Activated naive CD4-positive, alpha-beta T cell treated with anti-CD3 and anti-CD28 coated beads, Interleukin-2, amount 50 U/mL, for 24 hours (primary cell): ENCODE measurements around the gene KCNMA1.

Experiments used
- H3K27ac Mint-ChIP-seq: one replicate; pipeline ENCODE4 v1.8.0; 2021; ENCODE audit warnings: mild to moderate bottlenecking, mixed read lengths
- H3K27me3 Mint-ChIP-seq: one replicate; pipeline ENCODE4 v1.8.0; 2021; ENCODE audit warnings: mixed read lengths
- H3K36me3 Mint-ChIP-seq: one replicate; pipeline ENCODE4 v1.8.0; 2021; ENCODE audit warnings: mixed read lengths
- H3K4me1 Mint-ChIP-seq: one replicate; pipeline ENCODE4 v1.8.0; 2021; ENCODE audit warnings: mixed read lengths
- H3K4me3 Mint-ChIP-seq: one replicate; pipeline ENCODE4 v1.8.0; 2021; ENCODE audit warnings: mild to moderate bottlenecking, mixed read lengths
- H3K9me3 Mint-ChIP-seq: one replicate; pipeline ENCODE4 v1.8.0; 2021; ENCODE audit warnings: mixed read lengths

Gene KCNMA1

DNA sequence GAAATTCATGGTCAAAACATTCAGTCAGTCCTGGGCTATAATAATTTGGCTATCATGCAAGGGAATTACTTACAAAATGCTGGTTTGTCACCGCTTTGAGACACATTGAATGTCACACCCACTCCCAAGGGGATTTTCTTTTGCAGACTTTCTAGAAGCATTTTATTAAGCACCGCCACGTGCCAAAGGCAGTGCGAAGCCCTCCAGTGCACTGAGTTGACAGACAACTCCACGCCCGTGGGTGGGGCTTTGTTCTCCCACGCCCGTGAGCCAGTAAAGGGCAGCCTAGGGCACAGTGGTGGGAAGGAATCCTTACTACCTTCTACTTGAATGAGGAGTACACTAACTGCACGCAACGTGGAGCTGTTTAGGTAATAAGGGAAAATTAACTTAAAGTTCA, 515.8 kb downstream of the KCNMA1 start:
- peaks cover 4% of the 10 kb centered on the region for H3K27me3 Mint-ChIP-seq

GRCh38 chr10:77120666-77121376, 516.8 kb downstream of the KCNMA1 start:
- H3K4me1 Mint-ChIP-seq, result no peaks in the 10 kb centered on the region
- H3K27ac Mint-ChIP-seq, result no peak overlapping the region
- H3K9me3 Mint-ChIP-seq, result no peaks in the 10 kb centered on the region
- H3K27me3 Mint-ChIP-seq, result peaks cover 4% of the 10 kb centered on the region
- H3K36me3 Mint-ChIP-seq, result no peaks in the 10 kb centered on the region
- H3K4me3 Mint-ChIP-seq, result no peak overlapping the region

More for the DNA sequence above, 515.8 kb downstream of the KCNMA1 start:
- H3K9me3 Mint-ChIP-seq, result no peaks in the 10 kb centered on the region
- H3K4me3 Mint-ChIP-seq, result no peak overlapping the region
- no peaks in the 10 kb centered on the region for H3K4me1 Mint-ChIP-seq
- H3K27ac Mint-ChIP-seq, result no peak overlapping the region
- H3K36me3 Mint-ChIP-seq, result no peaks in the 10 kb centered on the region

DNA sequence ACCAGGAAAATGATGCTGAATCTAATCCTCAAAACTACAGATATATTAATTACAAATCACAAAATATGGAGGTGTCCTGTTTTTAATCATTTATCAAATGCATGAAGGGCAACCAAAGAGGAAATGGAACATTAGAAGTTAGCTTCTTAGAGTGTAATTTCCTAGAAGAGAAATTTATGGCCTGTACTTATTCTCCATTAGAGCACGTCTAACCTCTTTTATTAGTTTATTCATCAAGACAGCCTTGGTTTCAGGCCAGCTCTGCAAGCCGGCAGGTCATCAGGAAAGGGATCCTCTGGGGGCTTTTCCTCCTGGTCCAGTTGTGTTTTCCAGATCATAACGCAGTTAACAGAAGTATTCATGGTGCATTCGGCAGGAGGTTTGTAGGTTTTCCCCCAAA, 517.6 kb downstream of the KCNMA1 start:
- Mint-ChIP-seq H3K27ac (no peak overlapping the region), H3K27me3 (peaks cover 4% of the 10 kb centered on the region), H3K4me3 (no peak overlapping the region), H3K9me3 (no peaks in the 10 kb centered on the region), H3K4me1 (no peaks in the 10 kb centered on the region), H3K36me3 (no peaks in the 10 kb centered on the region)

DNA sequence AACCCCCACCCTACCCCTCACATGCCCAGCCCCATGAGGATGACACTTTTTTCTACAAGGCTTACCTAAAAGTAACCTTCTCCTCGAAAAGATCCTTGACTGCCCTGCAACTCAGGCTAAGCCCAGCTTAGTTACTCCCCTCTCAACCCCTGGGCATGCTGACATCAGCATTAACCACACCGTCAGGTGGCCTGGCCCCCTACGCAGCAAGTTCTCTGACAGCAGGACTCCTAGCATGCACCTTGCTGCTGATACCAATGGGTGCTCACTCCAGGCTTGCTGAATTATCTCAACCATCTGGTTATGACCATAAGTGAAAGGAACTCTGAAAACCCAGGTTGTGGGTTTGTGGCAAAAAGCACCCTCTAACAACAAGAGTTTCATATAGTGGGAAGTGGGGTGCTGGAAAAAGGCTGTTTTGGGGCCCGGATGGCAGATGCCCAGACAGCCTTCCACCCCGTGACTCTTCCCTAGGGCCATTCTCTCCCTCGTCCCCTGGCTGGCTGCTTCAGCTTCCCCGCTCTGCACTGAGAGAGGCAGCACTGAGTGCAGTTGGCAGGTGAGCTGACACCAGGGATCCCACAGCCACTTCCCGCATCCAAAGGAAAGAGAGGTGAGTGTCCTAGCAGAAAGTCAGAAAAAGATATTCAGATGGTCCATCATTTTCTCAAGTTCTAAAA, 518.9 kb downstream of the KCNMA1 start:
- Mint-ChIP-seq H3K9me3 (no peaks in the 10 kb centered on the region), H3K4me3 (no peak overlapping the region), H3K27me3 (peaks cover 2% of the 10 kb centered on the region), H3K27ac (no peak overlapping the region), H3K4me1 (no peaks in the 10 kb centered on the region), H3K36me3 (no peaks in the 10 kb centered on the region)

- Mint-ChIP-seq H3K27ac (no peak overlapping the region), H3K4me1 (no peaks in the 10 kb centered on the region), H3K27me3 (peaks cover 2% of the 10 kb centered on the region), H3K36me3 (no peaks in the 10 kb centered on the region), H3K9me3 (no peaks in the 10 kb centered on the region), H3K4me3 (no peak overlapping the region)
These were observed 520.1 kb downstream of the KCNMA1 start for GRCh38 chr10:77117501-77117900.

- Mint-ChIP-seq H3K9me3 (no peaks in the 10 kb centered on the region), H3K27me3 (peaks cover 2% of the 10 kb centered on the region), H3K4me3 (no peak overlapping the region), H3K4me1 (no peaks in the 10 kb centered on the region), H3K36me3 (no peaks in the 10 kb centered on the region), H3K27ac (no peak overlapping the region)
These were observed 520.7 kb downstream of the KCNMA1 start for GRCh38 chr10:77116904-77117303.

- Mint-ChIP-seq H3K27ac (no peak overlapping the region), H3K27me3 (peaks cover 2% of the 10 kb centered on the region), H3K4me1 (no peaks in the 10 kb centered on the region), H3K9me3 (no peaks in the 10 kb centered on the region), H3K36me3 (no peaks in the 10 kb centered on the region), H3K4me3 (no peak overlapping the region)
These were observed 523.3 kb downstream of the KCNMA1 start for GRCh38 chr10:77114181-77114821.

DNA sequence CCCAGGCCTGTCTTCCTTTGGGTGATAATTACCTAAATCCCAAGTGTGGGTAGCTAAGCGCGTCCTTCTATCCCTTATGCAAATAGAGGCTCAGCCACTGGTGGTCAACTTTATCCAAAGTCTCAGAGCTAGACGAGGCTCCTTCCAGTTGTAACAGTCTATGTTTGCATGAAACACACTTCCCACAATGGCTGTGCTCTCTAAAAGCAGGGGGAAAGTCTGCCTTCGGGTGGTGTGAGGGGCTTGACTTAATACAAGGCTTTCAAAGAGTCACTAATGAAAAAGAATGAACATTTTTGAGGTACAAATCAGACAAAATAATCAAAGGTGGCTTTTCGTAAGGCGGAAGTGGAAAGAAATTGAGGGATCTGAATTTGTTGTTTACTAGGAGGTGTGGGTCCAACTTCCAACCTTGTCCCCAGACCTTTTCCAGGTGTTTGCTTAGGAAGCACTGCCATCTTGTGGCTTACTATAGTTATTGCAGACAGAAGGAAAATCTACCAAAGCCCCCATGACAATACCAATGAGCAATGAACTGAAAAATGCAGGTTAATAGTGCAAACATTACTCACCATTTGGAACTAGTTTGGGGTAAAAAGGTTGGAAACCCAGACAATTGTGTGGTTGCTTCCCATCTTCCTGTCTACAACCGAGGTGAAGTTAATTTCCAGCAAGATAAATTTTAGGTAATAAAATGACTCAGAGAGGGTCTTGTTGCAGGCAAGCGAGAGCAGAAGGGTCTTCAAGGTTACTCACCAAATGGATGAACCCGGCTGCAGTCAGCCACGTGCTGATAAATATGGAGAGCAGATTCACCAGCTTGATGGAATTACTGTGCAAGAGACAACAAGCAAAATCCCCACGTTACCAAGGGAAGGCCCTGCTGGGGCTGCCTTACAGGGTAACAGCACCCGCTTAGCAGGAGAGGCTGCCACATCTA, 525.7 kb downstream of the KCNMA1 start:
- Mint-ChIP-seq H3K27ac (no peak overlapping the region), H3K4me1 (no peaks in the 10 kb centered on the region), H3K36me3 (no peaks in the 10 kb centered on the region), H3K4me3 (no peak overlapping the region), H3K9me3 (no peaks in the 10 kb centered on the region), H3K27me3 (no peaks in the 10 kb centered on the region)

DNA sequence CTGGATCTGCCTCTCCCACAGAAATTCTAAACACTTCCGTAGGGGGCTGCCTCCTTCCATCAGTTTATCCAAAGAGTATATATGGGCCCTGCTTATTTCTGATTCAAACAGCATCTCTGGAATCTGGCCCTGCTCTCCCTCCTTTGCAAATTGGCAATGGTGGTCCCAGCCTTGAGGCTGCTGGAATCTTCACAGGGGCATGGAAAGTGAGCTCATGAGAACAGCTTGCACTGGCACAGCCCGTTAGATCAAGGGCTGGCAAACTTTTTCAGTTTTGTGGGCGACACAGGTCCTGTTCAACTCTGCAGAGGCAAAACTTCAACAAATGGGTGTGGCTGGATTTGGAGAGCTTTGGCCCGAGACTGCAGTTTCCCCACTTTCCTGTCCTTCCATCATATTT, 526.9 kb downstream of the KCNMA1 start:
- no peaks in the 10 kb centered on the region for H3K4me1 Mint-ChIP-seq
- H3K27ac Mint-ChIP-seq, result no peak overlapping the region
- H3K36me3 Mint-ChIP-seq, result no peaks in the 10 kb centered on the region
- no peak overlapping the region for H3K4me3 Mint-ChIP-seq
- H3K9me3 Mint-ChIP-seq, result no peaks in the 10 kb centered on the region
- H3K27me3 Mint-ChIP-seq, result no peaks in the 10 kb centered on the region

DNA sequence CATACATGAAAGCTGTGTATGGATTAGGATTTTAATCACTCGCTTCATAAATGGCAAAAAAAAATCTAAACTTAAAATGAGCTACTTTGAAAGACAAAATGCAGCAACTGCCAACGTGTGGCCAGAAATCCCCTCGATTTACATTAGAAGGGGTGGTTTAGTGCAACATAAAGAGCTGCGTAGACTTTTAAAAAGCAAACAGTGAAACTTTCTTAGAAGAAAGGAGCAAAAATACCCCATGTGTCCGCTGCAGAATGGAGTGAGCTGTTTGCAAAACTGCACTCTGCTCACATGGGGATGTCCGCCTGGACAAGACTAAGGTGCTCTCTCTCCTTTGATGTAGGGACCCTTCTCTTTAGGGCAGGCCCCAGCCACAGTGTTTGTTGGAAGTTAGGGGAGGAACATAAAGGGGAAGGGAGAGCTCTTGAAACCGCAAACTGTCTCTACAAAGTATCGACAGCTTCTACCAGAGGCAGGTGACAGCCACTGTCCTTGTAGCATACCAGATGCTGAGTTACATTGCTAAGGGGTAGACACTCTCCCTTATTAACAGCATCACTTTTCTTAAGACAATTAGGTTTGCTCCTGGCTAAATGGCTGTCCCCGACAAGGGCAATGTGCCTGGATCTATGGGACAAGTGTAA, 528.1 kb downstream of the KCNMA1 start:
- Mint-ChIP-seq H3K36me3 (no peaks in the 10 kb centered on the region), H3K4me3 (no peak overlapping the region), H3K9me3 (no peaks in the 10 kb centered on the region), H3K27ac (no peak overlapping the region), H3K27me3 (no peaks in the 10 kb centered on the region), H3K4me1 (no peaks in the 10 kb centered on the region)

GRCh38 chr10:77106676-77107075, 530.9 kb downstream of the KCNMA1 start:
- Mint-ChIP-seq H3K36me3 (no peaks in the 10 kb centered on the region), H3K4me3 (no peak overlapping the region), H3K27me3 (no peaks in the 10 kb centered on the region), H3K27ac (no peak overlapping the region), H3K9me3 (no peaks in the 10 kb centered on the region), H3K4me1 (no peaks in the 10 kb centered on the region)

DNA sequence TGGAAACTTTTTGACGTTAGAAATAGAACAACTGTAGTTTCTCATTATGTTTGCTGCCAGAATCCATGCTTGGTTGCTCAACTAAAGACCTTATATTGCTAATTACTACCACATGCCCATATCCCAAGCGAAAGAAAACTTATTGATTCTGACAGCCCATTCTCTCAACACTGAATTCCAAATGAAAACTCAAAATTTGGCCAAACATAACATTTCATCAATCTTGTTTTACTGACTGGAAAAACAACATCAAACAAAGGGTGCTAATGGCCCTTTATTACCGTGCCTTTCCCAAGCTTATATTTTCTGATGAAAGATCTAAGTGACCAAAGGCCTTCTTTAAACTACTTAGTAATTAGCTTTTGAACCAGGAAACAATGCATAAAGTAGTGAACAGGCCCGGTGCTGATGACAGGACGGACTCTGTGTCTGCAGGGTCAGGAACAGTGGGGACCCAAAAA, 531.8 kb downstream of the KCNMA1 start:
- Mint-ChIP-seq H3K27me3 (no peaks in the 10 kb centered on the region), H3K36me3 (no peaks in the 10 kb centered on the region), H3K27ac (no peak overlapping the region), H3K4me3 (no peak overlapping the region), H3K4me1 (no peaks in the 10 kb centered on the region), H3K9me3 (no peaks in the 10 kb centered on the region)

DNA sequence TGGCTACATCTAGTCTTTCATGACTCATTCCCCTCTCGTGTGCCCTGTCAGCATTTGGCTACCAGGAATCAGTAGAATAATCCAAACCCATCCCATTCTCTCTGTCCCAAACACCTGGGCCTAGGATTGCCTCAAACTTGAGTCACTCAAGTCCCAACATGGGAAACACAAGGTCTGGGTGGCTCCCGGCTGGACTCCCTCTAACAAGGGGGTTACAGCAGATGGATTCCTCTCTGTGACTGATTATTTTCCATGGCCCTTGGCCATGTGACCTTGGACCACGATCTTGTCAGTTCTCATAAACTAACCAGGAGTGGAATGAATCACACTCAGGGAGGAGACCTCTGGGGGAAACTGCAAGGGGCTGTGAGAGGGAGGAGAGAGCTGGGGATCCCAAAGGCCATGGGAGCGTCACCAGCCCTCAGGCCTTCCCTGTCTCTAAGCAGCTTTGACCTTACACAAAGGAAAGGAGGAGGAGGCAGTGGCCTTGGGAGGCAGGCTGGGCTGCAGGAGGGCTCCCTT, 533.1 kb downstream of the KCNMA1 start:
- no peaks in the 10 kb centered on the region for H3K9me3 Mint-ChIP-seq
- no peaks in the 10 kb centered on the region for H3K36me3 Mint-ChIP-seq
- H3K4me3 Mint-ChIP-seq, result no peak overlapping the region
- no peaks in the 10 kb centered on the region for H3K4me1 Mint-ChIP-seq
- H3K27me3 Mint-ChIP-seq, result no peaks in the 10 kb centered on the region
- H3K27ac Mint-ChIP-seq, result no peak overlapping the region

DNA sequence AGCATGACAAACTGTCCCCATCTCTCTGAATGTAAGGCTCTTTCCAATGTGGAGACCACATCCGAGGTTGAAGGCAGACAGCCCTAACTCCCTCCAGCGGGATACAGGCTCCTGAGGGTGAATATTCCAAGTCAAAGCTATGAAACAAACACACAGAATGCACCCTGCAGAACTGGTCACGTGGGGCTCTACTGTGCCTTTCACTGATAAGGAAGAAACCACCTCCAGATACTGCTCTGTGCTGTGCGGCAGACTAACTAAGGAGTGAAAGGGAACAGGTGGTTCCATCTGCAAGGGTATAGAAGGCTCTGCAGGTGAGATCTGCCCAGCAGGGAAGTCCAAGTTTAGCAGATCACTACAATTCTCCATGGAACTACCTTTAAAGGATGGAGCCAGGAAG, 534.4 kb downstream of the KCNMA1 start:
- Mint-ChIP-seq H3K27me3 (peaks cover 3% of the 10 kb centered on the region), H3K36me3 (no peaks in the 10 kb centered on the region), H3K27ac (no peak overlapping the region), H3K4me3 (no peak overlapping the region), H3K4me1 (no peaks in the 10 kb centered on the region), H3K9me3 (no peaks in the 10 kb centered on the region)

DNA sequence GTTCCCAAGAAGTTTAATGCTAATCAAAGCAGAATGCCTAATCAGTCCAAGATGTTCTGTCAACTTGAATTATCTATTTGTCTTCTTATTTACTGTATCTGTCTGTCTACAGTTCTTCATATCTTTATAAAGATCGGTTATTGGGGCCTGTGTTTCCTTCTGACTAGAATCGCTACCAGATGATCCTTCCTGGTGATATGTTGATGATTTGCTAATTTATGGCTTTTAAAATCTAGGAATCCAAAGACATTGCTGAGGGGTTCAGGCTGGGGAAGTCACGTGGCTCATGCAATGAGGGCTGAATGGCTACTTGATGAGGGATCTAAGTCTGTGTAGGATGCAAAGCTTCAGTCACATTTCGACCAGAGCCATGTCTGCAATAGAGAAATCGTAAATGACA, 536.3 kb downstream of the KCNMA1 start:
- Mint-ChIP-seq H3K27me3 (peaks cover 3% of the 10 kb centered on the region), H3K9me3 (no peaks in the 10 kb centered on the region), H3K27ac (no peak overlapping the region), H3K36me3 (no peaks in the 10 kb centered on the region), H3K4me3 (no peak overlapping the region), H3K4me1 (no peaks in the 10 kb centered on the region)
